ENCODE data around the gene ARSG.

GRCh38 chr17:68356520-68356919 lies 65.2 kb downstream of the ARSG start:
- TF ChIP-seq CTCF (IDR thresholded peaks at IDR 0.05; ENCODE audit: insufficient read depth, low read length, poor library complexity, severe bottlenecking) (no peak), EZH2phosphoT487 (conservative IDR thresholded peaks at IDR 0.05; ENCODE audit: low read length) (no peak)

Data from SU-DHL-6 (cell line).